H9 (cell line): ENCODE results near the gene RPS15A. TPM values are rescaled to one million over a fixed set of nuclear protein-coding genes. Genes with fewer than 3 reads are reported as not detected.
"Not testable (repeated sequence)": the region's sequence is repeated elsewhere in the genome, so short reads cannot be mapped to it uniquely, and the experiment has no call there.

Experiments used
- DNase-seq: peaks from one replicate; pipeline ENCODE4 v3.0.0-alpha.2; 2017
- H2AFZ ChIP-seq: one replicate; pipeline ENCODE4 v1.6.1; 2013; ENCODE audit warnings: mild to moderate bottlenecking, low read length, control low read depth, moderate library complexity
- H2AK5ac ChIP-seq: 2 replicates; pipeline ENCODE4 v1.6.1; 2013; ENCODE audit warnings: low read length, control low read depth, mixed read lengths; ENCODE audit not compliant: insufficient read length
- H2BK120ac ChIP-seq: one replicate; pipeline ENCODE4 v1.6.1; 2013; ENCODE audit warnings: low read depth, mild to moderate bottlenecking, low read length, control low read depth, inconsistent platforms; ENCODE audit not compliant: poor library complexity, severe bottlenecking
- H2BK12ac ChIP-seq: 2 replicates; pipeline ENCODE4 v1.6.1; 2013; ENCODE audit warnings: low read length, control low read depth, mixed read lengths, low read depth; ENCODE audit not compliant: insufficient read length
- H2BK15ac ChIP-seq: 2 replicates; pipeline ENCODE4 v1.6.1; 2013; ENCODE audit warnings: low read depth, low read length, control low read depth
- H2BK20ac ChIP-seq: one replicate; pipeline ENCODE4 v1.6.1; 2013; ENCODE audit warnings: low read depth, mild to moderate bottlenecking, low read length, control low read depth, inconsistent platforms; ENCODE audit not compliant: poor library complexity, severe bottlenecking
- H2BK5ac ChIP-seq: 2 replicates; pipeline ENCODE4 v1.6.1; 2013; ENCODE audit warnings: low read length, control low read depth, mixed read lengths; ENCODE audit not compliant: insufficient read length
- H3K14ac ChIP-seq: 2 replicates; pipeline ENCODE4 v1.6.1; 2013; ENCODE audit warnings: low read length, control low read depth; ENCODE audit not compliant: insufficient read depth
- H3K18ac ChIP-seq: 2 replicates; pipeline ENCODE4 v1.6.1; 2013; ENCODE audit warnings: low read depth, mild to moderate bottlenecking, mixed read lengths, low read length, control low read depth; ENCODE audit not compliant: insufficient read length
- H3K23ac ChIP-seq: 2 replicates; pipeline ENCODE4 v1.6.1; 2013; ENCODE audit warnings: low read length, control low read depth, mixed read lengths, low read depth; ENCODE audit not compliant: insufficient read length
- H3K23me2 ChIP-seq: 2 replicates; pipeline ENCODE4 v1.6.1; 2013; ENCODE audit warnings: low read depth, mild to moderate bottlenecking, mixed read lengths, low read length, control low read depth; ENCODE audit not compliant: insufficient read length, poor library complexity, severe bottlenecking
- H3K27ac ChIP-seq: 2 replicates; pipeline ENCODE4 v1.5.1; 2013; ENCODE audit warnings: low read length, control low read depth, mixed read lengths, low read depth; ENCODE audit not compliant: insufficient read length
- H3K27me3 ChIP-seq: 2 replicates; pipeline ENCODE4 v1.6.1; 2013; ENCODE audit warnings: low read length, control low read depth, inconsistent platforms; ENCODE audit not compliant: insufficient read depth
- H3K4ac ChIP-seq: 2 replicates; pipeline ENCODE4 v1.6.1; 2013; ENCODE audit warnings: low read depth, mild to moderate bottlenecking, control low read depth, inconsistent platforms, low read length, moderate library complexity
- H3K4me1 ChIP-seq: 2 replicates; pipeline ENCODE4 v1.6.1; 2013; ENCODE audit warnings: low read length, control low read depth, inconsistent platforms; ENCODE audit not compliant: insufficient read depth
- H3K4me2 ChIP-seq: 2 replicates; pipeline ENCODE4 v1.6.1; 2013; ENCODE audit warnings: low read length, control low read depth, mixed read lengths; ENCODE audit not compliant: insufficient read length, insufficient read depth
- H3K56ac ChIP-seq: 2 replicates; pipeline ENCODE4 v1.6.1; 2013; ENCODE audit warnings: low read depth, mild to moderate bottlenecking, mixed read lengths, low read length, control low read depth; ENCODE audit not compliant: insufficient read length
- H3K79me1 ChIP-seq: 2 replicates; pipeline ENCODE4 v1.6.1; 2013; ENCODE audit warnings: low read depth, mild to moderate bottlenecking, moderate library complexity, low read length, control low read depth, inconsistent platforms; ENCODE audit not compliant: insufficient read depth, poor library complexity, severe bottlenecking
- H3K79me2 ChIP-seq: 2 replicates; pipeline ENCODE4 v1.6.1; 2013; ENCODE audit warnings: low read length, control low read depth, inconsistent platforms; ENCODE audit not compliant: insufficient read depth
- H3K9ac ChIP-seq: 2 replicates; pipeline ENCODE4 v1.6.1; 2013; ENCODE audit warnings: low read length, control low read depth, mixed read lengths; ENCODE audit not compliant: insufficient read length; ENCODE audit errors: extremely low read depth
- H3K9me3 ChIP-seq: one replicate; pipeline ENCODE4 v1.6.1; 2013; ENCODE audit warnings: low read depth, low read length, inconsistent platforms; ENCODE audit not compliant: control insufficient read depth
- H3T11ph ChIP-seq: one replicate; pipeline ENCODE4 v1.6.1; 2013; ENCODE audit warnings: mild to moderate bottlenecking, low read length, control low read depth, inconsistent platforms
- H4K20me1 ChIP-seq: one replicate; pipeline ENCODE4 v1.6.1; 2013; ENCODE audit not compliant: control insufficient read depth, insufficient read length, insufficient read depth
- H4K5ac ChIP-seq: 2 replicates; pipeline ENCODE4 v1.6.1; 2013; ENCODE audit warnings: low read depth, mild to moderate bottlenecking, mixed read lengths, low read length, control low read depth; ENCODE audit not compliant: insufficient read length
- H4K8ac ChIP-seq: replicated peaks from 2 replicates; pipeline ENCODE4 v1.6.1; 2013; ENCODE audit warnings: low read length, control low read depth, mixed read lengths, low read depth; ENCODE audit not compliant: insufficient read length
- H4K91ac ChIP-seq: 2 replicates; pipeline ENCODE4 v1.6.1; 2013; ENCODE audit warnings: low read depth, mild to moderate bottlenecking, moderate library complexity, mixed read lengths, low read length, control low read depth; ENCODE audit not compliant: insufficient read length
- H3K27ac Mint-ChIP-seq, 3 experiments: 2 replicates in 2 of 3; 3 replicates in 1 of 3; pipeline ENCODE4 v1.8.0; 2020 to 2021; ENCODE audit warnings: mixed read lengths in 3 of 3, mild to moderate bottlenecking in 1 of 3, moderate library complexity in 1 of 3
- H3K27me3 Mint-ChIP-seq: 2 replicates; pipeline ENCODE4 v1.8.0; 2021; ENCODE audit warnings: low read depth, mild to moderate bottlenecking, moderate library complexity, mixed read lengths
- H3K36me3 Mint-ChIP-seq, 3 experiments: 2 replicates in 2 of 3; 3 replicates in 1 of 3; pipeline ENCODE4 v1.8.0; 2020 to 2021; ENCODE audit warnings: low read depth in 3 of 3, mixed read lengths in 3 of 3; ENCODE audit not compliant: insufficient read depth in 1 of 3
- H3K4me1 Mint-ChIP-seq, 2 experiments: 2 replicates each; pipeline ENCODE4 v1.8.0; 2020; ENCODE audit warnings: mixed read lengths in 2 of 2
- H3K4me3 Mint-ChIP-seq, 2 experiments: 2 replicates in 1 of 2; 3 replicates in 1 of 2; pipeline ENCODE4 v1.8.0; 2020 to 2021; ENCODE audit warnings: mild to moderate bottlenecking in 2 of 2, mixed read lengths in 2 of 2, moderate library complexity in 1 of 2
- H3K9me3 Mint-ChIP-seq, 2 experiments: 2 replicates in 1 of 2; 3 replicates in 1 of 2; pipeline ENCODE4 v1.8.0; 2020; ENCODE audit warnings: mild to moderate bottlenecking in 2 of 2, mixed read lengths in 2 of 2, moderate library complexity in 1 of 2
- WGBS: extraction: QIAGEN DNeasy Blood & Tissue Kit; methylation state at CpG from one replicate; pipeline ENCODE4 v1.1.7; 2013; ENCODE audit warnings: missing lambda C conversion rate, low lambda C conversion rate, mixed read lengths; ENCODE audit not compliant: insufficient read length; ENCODE audit errors: extremely low coverage; 5-methylcytosine and 5-hydroxymethylcytosine counted together
- total RNA-seq: library from RNA; stranded (reverse); gene quantifications from 2 replicates; pipeline ENCODE4 v1.2.1, GENCODE V29; 2021

RPS15A gene
- total RNA-seq, 1 experiment from 2014 or later, result 1,990 TPM

DNA sequence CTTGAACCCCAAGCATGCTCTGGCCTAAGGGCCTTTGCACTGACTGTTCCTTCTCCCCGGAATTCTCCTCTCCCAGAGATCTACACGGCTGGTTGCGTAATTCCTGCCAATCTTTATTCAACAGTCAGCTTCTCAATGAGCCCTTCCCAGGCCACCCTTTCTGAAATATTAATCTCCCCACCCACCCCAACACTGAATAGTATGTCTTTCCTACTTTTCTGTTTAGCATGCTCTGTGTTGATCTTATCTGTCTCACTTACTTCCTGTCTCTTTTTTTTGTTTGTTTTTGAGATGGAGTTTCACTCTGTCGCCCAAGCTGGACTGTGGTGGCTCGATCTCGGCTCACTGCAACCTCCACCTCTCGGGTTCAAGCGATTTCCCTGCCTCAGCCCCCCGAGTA is 33.5 kb downstream of the RPS15A start:
- H3K27ac ChIP-seq, H3K27me3 Mint-ChIP-seq, H3K27ac Mint-ChIP-seq, H4K91ac ChIP-seq, H3K56ac ChIP-seq, H4K8ac ChIP-seq, H3K36me3 Mint-ChIP-seq, H4K20me1 ChIP-seq, H3K23me2 ChIP-seq, H2BK5ac ChIP-seq, H3K4me3 Mint-ChIP-seq, H4K5ac ChIP-seq, H2BK120ac ChIP-seq, H2BK12ac ChIP-seq, H3K18ac ChIP-seq, H3K4me2 ChIP-seq, H3K9me3 ChIP-seq, H3K14ac ChIP-seq, H3K4ac ChIP-seq, H3K79me2 ChIP-seq, DNase-seq, H3K79me1 ChIP-seq, H2BK15ac ChIP-seq, H3T11ph ChIP-seq, H3K23ac ChIP-seq, H2AFZ ChIP-seq, H3K9me3 Mint-ChIP-seq, H2BK20ac ChIP-seq, H3K9ac ChIP-seq, H3K4me1 Mint-ChIP-seq, H3K4me1 ChIP-seq, H2AK5ac ChIP-seq, H3K27me3 ChIP-seq: not testable (repeated sequence)
- WGBS, result no CpG with 5 or more reads among the region's 9 CpGs

DNA sequence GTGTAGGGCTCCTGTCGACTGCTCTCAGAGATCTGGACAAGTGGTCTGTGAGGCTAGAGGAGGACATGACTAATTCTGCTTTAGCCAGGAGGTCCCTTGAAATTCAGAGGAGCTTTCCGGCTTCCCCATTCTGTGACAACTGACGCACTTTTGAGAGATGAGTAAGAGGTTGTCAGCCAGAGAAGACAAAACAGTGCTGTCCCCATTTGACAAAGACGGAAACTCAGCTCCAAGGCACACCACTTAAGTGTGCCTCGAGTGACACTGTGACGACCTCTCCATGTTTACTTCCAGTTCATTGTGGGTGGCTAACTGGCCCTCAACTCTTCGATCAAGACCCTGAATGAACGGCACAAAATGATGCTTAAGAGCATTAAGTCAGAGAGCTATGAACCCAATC is 47.3 kb downstream of the RPS15A start:
- not testable (repeated sequence) for DNase-seq, H3K36me3 Mint-ChIP-seq, H2AK5ac ChIP-seq, H3K79me1 ChIP-seq, H3K4ac ChIP-seq, H2BK5ac ChIP-seq, H3K27ac ChIP-seq, H3K4me3 Mint-ChIP-seq, H2AFZ ChIP-seq, H3K23me2 ChIP-seq, H3K79me2 ChIP-seq, H2BK15ac ChIP-seq, H3K9ac ChIP-seq, H3K4me2 ChIP-seq, H2BK12ac ChIP-seq, H3K27ac Mint-ChIP-seq, H3K4me1 ChIP-seq, H3K56ac ChIP-seq, H3K9me3 ChIP-seq, H3K9me3 Mint-ChIP-seq, H3T11ph ChIP-seq, H4K20me1 ChIP-seq, H2BK120ac ChIP-seq, H3K27me3 Mint-ChIP-seq, H4K8ac ChIP-seq, H2BK20ac ChIP-seq, H3K23ac ChIP-seq, H3K14ac ChIP-seq, H4K5ac ChIP-seq, H4K91ac ChIP-seq, H3K27me3 ChIP-seq, H3K4me1 Mint-ChIP-seq, H3K18ac ChIP-seq
- WGBS, result no CpG with 5 or more reads among the region's 8 CpGs
